OCI-LY1 (cell line): ENCODE measurements around the gene CAPN3.

Source experiments
- EZH2 ChIP-seq: fragments of 200-600 bp; sonication (generic), shearing (Covaris generic); IDR thresholded peaks from 2 replicates; pipeline ENCODE4 v1.8.0; 2017; ENCODE audit warnings: borderline replicate concordance, mixed run types, mild to moderate bottlenecking, antibody characterized with exemption, low read length, moderate library complexity, mixed read lengths
- TF ChIP-seq, protein P1 (sequence below): fragments of 200-600 bp; sonication (generic), shearing (Covaris generic); IDR thresholded peaks from 2 replicates; pipeline ENCODE4 v1.5.1; 2017; ENCODE audit warnings: mild to moderate bottlenecking, antibody characterized with exemption, low read length, moderate library complexity, mixed read lengths

DNA sequence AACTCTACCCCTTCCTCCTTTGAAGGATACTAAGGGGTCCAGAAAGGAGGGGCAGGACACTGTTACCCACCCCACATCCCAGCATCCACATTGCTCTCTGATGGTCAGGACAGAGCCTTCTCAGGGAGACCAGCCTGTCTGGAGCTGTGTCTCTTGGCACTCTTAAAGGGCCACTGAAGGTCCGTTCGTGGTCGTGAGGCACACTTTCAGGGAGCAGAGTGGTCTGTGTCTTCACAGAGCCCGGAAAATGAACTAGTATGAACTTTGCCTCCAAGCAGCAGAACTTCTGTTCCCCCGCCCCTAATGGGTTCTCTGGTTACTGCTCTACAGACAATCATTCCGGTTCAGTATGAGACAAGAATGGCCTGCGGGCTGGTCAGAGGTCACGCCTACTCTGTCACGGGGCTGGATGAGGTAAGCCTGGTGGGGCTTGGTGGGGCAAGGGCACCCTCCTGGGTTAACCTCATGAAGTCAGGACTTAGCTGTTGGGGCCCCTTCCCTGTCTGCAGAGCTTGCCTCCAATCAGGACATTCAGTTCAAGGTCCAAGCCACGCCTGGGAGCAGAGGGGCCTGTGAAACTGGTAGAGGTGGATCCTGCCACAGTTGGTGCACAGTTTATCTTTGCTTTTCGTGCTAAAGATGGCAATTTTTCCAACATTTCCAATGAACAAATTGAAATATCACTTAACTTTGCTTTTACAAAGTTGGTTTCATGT lies 33.2 kb downstream of the CAPN3 start:
- TF ChIP-seq, protein P1, sequence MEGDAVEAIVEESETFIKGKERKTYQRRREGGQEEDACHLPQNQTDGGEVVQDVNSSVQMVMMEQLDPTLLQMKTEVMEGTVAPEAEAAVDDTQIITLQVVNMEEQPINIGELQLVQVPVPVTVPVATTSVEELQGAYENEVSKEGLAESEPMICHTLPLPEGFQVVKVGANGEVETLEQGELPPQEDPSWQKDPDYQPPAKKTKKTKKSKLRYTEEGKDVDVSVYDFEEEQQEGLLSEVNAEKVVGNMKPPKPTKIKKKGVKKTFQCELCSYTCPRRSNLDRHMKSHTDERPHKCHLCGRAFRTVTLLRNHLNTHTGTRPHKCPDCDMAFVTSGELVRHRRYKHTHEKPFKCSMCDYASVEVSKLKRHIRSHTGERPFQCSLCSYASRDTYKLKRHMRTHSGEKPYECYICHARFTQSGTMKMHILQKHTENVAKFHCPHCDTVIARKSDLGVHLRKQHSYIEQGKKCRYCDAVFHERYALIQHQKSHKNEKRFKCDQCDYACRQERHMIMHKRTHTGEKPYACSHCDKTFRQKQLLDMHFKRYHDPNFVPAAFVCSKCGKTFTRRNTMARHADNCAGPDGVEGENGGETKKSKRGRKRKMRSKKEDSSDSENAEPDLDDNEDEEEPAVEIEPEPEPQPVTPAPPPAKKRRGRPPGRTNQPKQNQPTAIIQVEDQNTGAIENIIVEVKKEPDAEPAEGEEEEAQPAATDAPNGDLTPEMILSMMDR: no peak
- no peak for TF ChIP-seq EZH2
